GM12878 (cell line): ENCODE results near the gene CACNA1I. TPM values are rescaled to one million over a fixed set of nuclear protein-coding genes. Genes with fewer than 3 reads are reported as not detected.

Experiments used
- ATAC-seq: fragments of 200-7000 bp; cut with Tn5 transposase; 3 replicates; pipeline ENCODE4 v1.9.1; 2020; ENCODE audit warnings: mild to moderate bottlenecking, moderate library complexity
- BruUV-seq: library from RNA; stranded (reverse); fragments of 400-500 nt; replicated peaks from 2 replicates; lab custom pipeline; 2021; lab: Mats Ljungman, UMichigan
- CTCF ChIA-PET: fragments of 300-600 bp; sonication (Branson Sonifier 250); formaldehyde crosslinking; extraction: SDS; loops from one replicate; lab custom pipeline; 2021; ENCODE audit warnings: inconsistent platforms; lab: Yijun Ruan, JAX
- POLR2A ChIA-PET: fragments of 350-600 bp; formaldehyde crosslinking; extraction: SDS; loops from one replicate; lab custom pipeline; 2021; ENCODE audit warnings: inconsistent platforms; lab: Charles Lee
- RAD21 ChIA-PET: fragments of 300-600 bp; sonication (Branson Sonifier 250); formaldehyde crosslinking; loops from one replicate; lab custom pipeline; 2023; ENCODE audit warnings: antibody characterized with exemption; ENCODE audit not compliant: unreplicated experiment; lab: Charles Lee
- SMC1A ChIA-PET: fragments of 300-600 bp; sonication (Branson Sonifier 250); formaldehyde crosslinking; loops from one replicate; lab custom pipeline; 2023; ENCODE audit not compliant: unreplicated experiment, uncharacterized antibody; lab: Charles Lee
- DNase-seq: peaks from one replicate; pipeline ENCODE4 v3.0.0-alpha.2; 2011; ENCODE audit warnings: low read depth, low spot score
- FAIRE-seq: peaks from 3 replicates; lab custom pipeline; 2011; peaks lifted over from hg19 to GRCh38; lab: Jason Lieb, UNC
- H2AFZ ChIP-seq: 2 replicates; pipeline ENCODE4 v1.6.0; 2011; ENCODE audit warnings: low read depth, low read length, control low read depth; ENCODE audit not compliant: control insufficient read depth
- H3K27ac ChIP-seq: 2 replicates; pipeline ENCODE4 v1.5.1; 2011; ENCODE audit warnings: control low read depth; ENCODE audit not compliant: control insufficient read depth, insufficient read depth
- H3K27me3 ChIP-seq, 2 experiments: replicated peaks in 1 of 2; 2 replicates each; pipeline versions ENCODE4 v1.6.0 to v1.6.1; 2011; ENCODE audit warnings: low read length in 1 of 2; ENCODE audit not compliant: control insufficient read depth in 2 of 2, insufficient read depth in 2 of 2
- H3K36me3 ChIP-seq, 2 experiments: 2 replicates each; pipeline ENCODE4 v1.5.1; 2011; ENCODE audit warnings: low read length in 1 of 2; ENCODE audit not compliant: control insufficient read depth in 2 of 2, insufficient read depth in 2 of 2
- H3K4me1 ChIP-seq: 2 replicates; pipeline ENCODE4 v1.6.1; 2011; ENCODE audit warnings: mild to moderate bottlenecking, low read length, moderate library complexity, mixed read lengths; ENCODE audit not compliant: control insufficient read depth, insufficient read depth
- H3K4me2 ChIP-seq: 2 replicates; pipeline ENCODE4 v1.6.0; 2011; ENCODE audit warnings: control low read depth; ENCODE audit not compliant: control insufficient read depth, insufficient read depth
- H3K4me3 ChIP-seq: fragments of 200-600 bp; sonication (generic); 2 replicates; pipeline ENCODE4 v1.5.1; 2016
- H3K79me2 ChIP-seq: 2 replicates; pipeline ENCODE4 v1.6.0; 2011; ENCODE audit warnings: low read length; ENCODE audit not compliant: control insufficient read depth, insufficient read depth
- H3K9ac ChIP-seq: 2 replicates; pipeline ENCODE4 v1.8.0; 2011; ENCODE audit warnings: low read length, control low read depth, mixed read lengths; ENCODE audit not compliant: control insufficient read depth, insufficient read depth
- H3K9me3 ChIP-seq: replicated peaks from 3 replicates; pipeline ENCODE4 v1.5.1; 2011; ENCODE audit warnings: mild to moderate bottlenecking, low read length; ENCODE audit not compliant: control insufficient read depth, insufficient read depth
- H4K20me1 ChIP-seq: 2 replicates; pipeline ENCODE4 v1.6.0; 2011; ENCODE audit not compliant: control insufficient read depth, insufficient read depth
- ASH2L ChIP-seq: fragments of 300-600, 200-600 bp; sonication (generic); IDR thresholded peaks from 2 replicates; pipeline ENCODE4 v1.6.1; 2017; ENCODE audit warnings: low read depth, mild to moderate bottlenecking, borderline replicate concordance
- BHLHE40 ChIP-seq, 2 experiments: fragments of 450-650 bp in 1 of 2; IDR thresholded peaks; 2 replicates each; pipeline ENCODE4 v1.6.1; 2011 to 2017; ENCODE audit warnings: low read depth in 2 of 2, borderline replicate concordance in 1 of 2, improper control_type of control experiment in 1 of 2, low read length in 1 of 2, mild to moderate bottlenecking in 1 of 2
- CREB1 ChIP-seq: IDR thresholded peaks from 2 replicates; pipeline ENCODE4 v1.6.1; 2012; ENCODE audit warnings: low read depth, mild to moderate bottlenecking, inconsistent platforms
- IRF5 ChIP-seq: fragments of 450-650 bp; IDR thresholded peaks from 2 replicates; pipeline ENCODE4 v1.6.1; 2017; ENCODE audit warnings: borderline replicate concordance
- MTA3 ChIP-seq: IDR thresholded peaks from 2 replicates; pipeline ENCODE4 v1.6.1; 2012; ENCODE audit warnings: low read length, inconsistent platforms, borderline replicate concordance
- NFXL1 ChIP-seq: fragments of 450-650 bp; IDR thresholded peaks from 2 replicates; pipeline ENCODE4 v1.6.1; 2017; ENCODE audit warnings: antibody characterized with exemption, mild to moderate bottlenecking, borderline replicate concordance
- NR2C2 ChIP-seq: IDR thresholded peaks from 2 replicates; pipeline ENCODE4 v1.6.1; 2011; ENCODE audit warnings: borderline replicate concordance, low read depth; ENCODE audit not compliant: control insufficient read depth, insufficient read length
- PAX5 ChIP-seq: IDR thresholded peaks from 2 replicates; pipeline ENCODE4 v1.6.1; 2011; ENCODE audit warnings: low read depth, low read length, borderline replicate concordance
- PML ChIP-seq: IDR thresholded peaks from 2 replicates; pipeline ENCODE4 v1.6.1; 2012; ENCODE audit warnings: low read length, inconsistent platforms
- RBBP5 ChIP-seq: fragments of 200-600 bp; sonication (generic); conservative IDR thresholded peaks from 2 replicates; pipeline ENCODE4 v1.6.1; 2016
- SPI1 ChIP-seq: IDR thresholded peaks from 2 replicates; pipeline ENCODE4 v1.6.1; 2011; ENCODE audit warnings: low read depth, mild to moderate bottlenecking, low read length, moderate library complexity, borderline replicate concordance; ENCODE audit not compliant: insufficient read depth
- TCF12 ChIP-seq: IDR thresholded peaks from 2 replicates; pipeline ENCODE4 v1.6.1; 2011; ENCODE audit warnings: low read depth, mild to moderate bottlenecking, low read length
- WGBS: methylation state at CpG from one replicate; pipeline ENCODE4 v1.1.6; 2016; ENCODE audit warnings: low lambda C conversion rate; ENCODE audit not compliant: insufficient replicate concordance, insufficient coverage; ENCODE audit errors: missing lambda C conversion rate; 5-methylcytosine and 5-hydroxymethylcytosine counted together
- in situ Hi-C: fragments of 300-500 bp; cut with MboI; formaldehyde crosslinking; loops from 9 replicates; pipeline ENCODE4 v1.14.3; 2018; ENCODE audit warnings: mixed read lengths
- intact Hi-C: fragments of 100-400 bp; cut with micrococcal nuclease; formaldehyde crosslinking; loops from one replicate; pipeline ENCODE4 v1.14.2; 2022; ENCODE audit not compliant: unreplicated experiment
- polyA plus RNA-seq, 11 experiments: library from polyadenylated mRNA; depleted of rRNA in 4 of 11; unstranded in 6 of 11; stranded (reverse) in 5 of 11; fragments of >200 nt; fragmentation: Nextera tagmentation in 4 of 11; fragmentation: Illumina TruSeq in 1 of 11; extraction: Ambion mirVana in 4 of 11; extraction: Trizol in 1 of 11; gene quantifications; 1 replicate in 1 of 11; 2 replicates in 10 of 11; pipeline versions ENCODE4 v1.2.1 to v1.2.3, GENCODE V29; 2011 to 2016; ENCODE audit warnings: inconsistent platforms in 2 of 11, missing spikeins in 2 of 11, low read depth in 1 of 11
- total RNA-seq, 4 experiments: library from RNA; depleted of rRNA in 3 of 4; stranded (reverse); fragments of >200 nt in 3 of 4; fragmentation: Illumina TruSeq in 1 of 4; extraction: Trizol in 1 of 4; gene quantifications; 2 replicates each; pipeline versions ENCODE4 v1.2.1 to v1.2.3, GENCODE V29; 2013 to 2021
- TF ChIP-seq, protein P1 (sequence below): fragments of 450-650 bp; IDR thresholded peaks from 2 replicates; pipeline ENCODE4 v1.6.1; 2017; ENCODE audit warnings: mild to moderate bottlenecking, low read depth, inconsistent platforms; ENCODE audit not compliant: poor library complexity, severe bottlenecking

Gene CACNA1I
- total and polyA plus RNA-seq, 10 of the 15 experiments (the other 5 are each of a cell fraction or from before 2014, with no cell fraction given) = 0.01 to 0.03 TPM; not detected in 8

GRCh38 chr22:39600491-39601179 is 30.1 kb downstream of the CACNA1I start:
- Histone ChIP-seq H3K4me1 (peaks cover 6% of the 10 kb centered on the region; the same call in 1 of the 2 replicates), H3K9me3 (no peaks in the 10 kb centered on the region; the same call in 2 of the 3 replicates), H3K9ac (no peak overlapping the region), H3K4me3 (no peak overlapping the region), H3K36me3 (no peaks in the 10 kb centered on the region), H4K20me1 (no peaks in the 10 kb centered on the region), H3K79me2 (no peaks in the 10 kb centered on the region), H3K27me3 (peaks cover 0 to 7% of the 10 kb centered on the region in 2 experiments; a peak in 3 of 4 replicates), H3K4me2 (no peak overlapping the region), H2AFZ (no peak overlapping the region), H3K27ac (no peak overlapping the region)
- ChIA-PET SMC1A (no interaction called here), RAD21 (no interaction called here), CTCF (no interaction called here), POLR2A (no interaction called here)
- intact Hi-C loops = no loop called here
- in situ Hi-C loops = no loop called here
- FAIRE-seq (no peak), DNase-seq (no peak), ATAC-seq (peak; percentile 53)
- TF ChIP-seq PAX5 (no peak), SPI1 (peak; percentile 29; the same call in 1 of the 2 replicates), TCF12 (no peak)
- BruUV-seq = no TSS peak
- WGBS = 37% methylated on average over 18 of the region's 18 CpGs

GRCh38 chr22:39601180-39601535 is 30.6 kb downstream of the CACNA1I start:
- no peak overlapping the region for H3K4me3 ChIP-seq
- SMC1A ChIA-PET = no interaction called here
- RAD21 ChIA-PET = no interaction called here
- no peak overlapping the region for H2AFZ ChIP-seq
- no peak overlapping the region for H3K27ac ChIP-seq
- peak; percentile 53 for ATAC-seq
- CTCF ChIA-PET = no interaction called here
- H3K36me3 ChIP-seq = no peaks in the 10 kb centered on the region
- no peaks in the 10 kb centered on the region for H3K79me2 ChIP-seq
- H4K20me1 ChIP-seq = no peaks in the 10 kb centered on the region
- DNase-seq = no peak
- intact Hi-C loops (no loop called here), in situ Hi-C loops (no loop called here)
- BruUV-seq = no TSS peak
- H3K9me3 ChIP-seq = no peaks in the 10 kb centered on the region; the same call in 2 of the 3 replicates
- H3K27me3 ChIP-seq = peaks cover 0 to 8% of the 10 kb centered on the region in 2 experiments; a peak in 3 of 4 replicates
- no peak overlapping the region for H3K4me2 ChIP-seq
- WGBS = 14% methylated on average over 9 of the region's 9 CpGs
- no peak for FAIRE-seq
- H3K4me1 ChIP-seq = peaks cover 6% of the 10 kb centered on the region; the same call in 1 of the 2 replicates
- POLR2A ChIA-PET = no interaction called here
- H3K9ac ChIP-seq = no peak overlapping the region
- TF ChIP-seq PML (no peak), NR2C2 (no peak), IRF5 (no peak), ASH2L (no peak), MTA3 (no peak), BHLHE40 (IDR thresholded peaks at IDR 0.05; ENCODE audit: borderline replicate concordance in 1 of 2, low read depth in 2 of 2, low read length in 1 of 2) (no peak), NFXL1 (no peak), CREB1 (no peak), PAX5 (no peak), RBBP5 (no peak)
- TF ChIP-seq, protein P1, sequence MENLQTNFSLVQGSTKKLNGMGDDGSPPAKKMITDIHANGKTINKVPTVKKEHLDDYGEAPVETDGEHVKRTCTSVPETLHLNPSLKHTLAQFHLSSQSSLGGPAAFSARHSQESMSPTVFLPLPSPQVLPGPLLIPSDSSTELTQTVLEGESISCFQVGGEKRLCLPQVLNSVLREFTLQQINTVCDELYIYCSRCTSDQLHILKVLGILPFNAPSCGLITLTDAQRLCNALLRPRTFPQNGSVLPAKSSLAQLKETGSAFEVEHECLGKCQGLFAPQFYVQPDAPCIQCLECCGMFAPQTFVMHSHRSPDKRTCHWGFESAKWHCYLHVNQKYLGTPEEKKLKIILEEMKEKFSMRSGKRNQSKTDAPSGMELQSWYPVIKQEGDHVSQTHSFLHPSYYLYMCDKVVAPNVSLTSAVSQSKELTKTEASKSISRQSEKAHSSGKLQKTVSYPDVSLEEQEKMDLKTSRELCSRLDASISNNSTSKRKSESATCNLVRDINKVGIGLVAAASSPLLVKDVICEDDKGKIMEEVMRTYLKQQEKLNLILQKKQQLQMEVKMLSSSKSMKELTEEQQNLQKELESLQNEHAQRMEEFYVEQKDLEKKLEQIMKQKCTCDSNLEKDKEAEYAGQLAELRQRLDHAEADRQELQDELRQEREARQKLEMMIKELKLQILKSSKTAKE = no peak
